Kidney epithelial cell (primary cell): ENCODE results near the gene RCAN2. TPM values are rescaled to one million over a fixed set of nuclear protein-coding genes. Genes with fewer than 3 reads are reported as not detected.
"Not testable (repeated sequence)": the region's sequence is repeated elsewhere in the genome, so short reads cannot be mapped to it uniquely, and the experiment has no call there.

Source experiments
- DNase-seq: peaks from one replicate; pipeline ENCODE4 v3.0.0-alpha.2; 2010; ENCODE audit warnings: low read depth
- H3K27me3 ChIP-seq: 2 replicates; pipeline ENCODE4 v1.6.0; 2011; ENCODE audit warnings: low read length; ENCODE audit not compliant: control insufficient read depth, insufficient read depth
- H3K36me3 ChIP-seq: 2 replicates; pipeline ENCODE4 v1.5.1; 2011; ENCODE audit warnings: low read length; ENCODE audit not compliant: control insufficient read depth, insufficient read depth
- H3K4me3 ChIP-seq: 2 replicates; pipeline ENCODE4 v1.5.1; 2011; ENCODE audit warnings: low read depth, mild to moderate bottlenecking, control low read depth, low read length
- CTCF ChIP-seq: IDR thresholded peaks from 2 replicates; pipeline ENCODE4 v1.5.1; 2011; ENCODE audit warnings: mild to moderate bottlenecking, moderate library complexity, low read length, control low read depth, inconsistent platforms; ENCODE audit not compliant: insufficient read depth, poor library complexity, severe bottlenecking
- total RNA-seq: library from RNA; depleted of rRNA; stranded (reverse); fragments of >200 nt; gene quantifications from 2 replicates; pipeline ENCODE4 v1.2.3, GENCODE V29; 2015

Gene RCAN2
- total RNA-seq, 1 donor from 2014 or later, result 6.2 TPM

GRCh38 chr6:46395530-46395929, 95.7 kb downstream of the RCAN2 start:
- Histone ChIP-seq H3K36me3 (no peaks in the 10 kb centered on the region), H3K27me3 (no peaks in the 10 kb centered on the region), H3K4me3 (no peak overlapping the region)
- no peak for TF ChIP-seq CTCF
- DNase-seq, result no peak

GRCh38 chr6:46393940-46394337, 97.3 kb downstream of the RCAN2 start:
- DNase-seq, result no peak
- Histone ChIP-seq H3K36me3 (no peaks in the 10 kb centered on the region), H3K4me3 (no peak overlapping the region), H3K27me3 (no peaks in the 10 kb centered on the region)
- no peak for TF ChIP-seq CTCF

GRCh38 chr6:46393161-46393939, 97.9 kb downstream of the RCAN2 start:
- Histone ChIP-seq H3K27me3 (no peaks in the 10 kb centered on the region), H3K4me3 (no peak overlapping the region), H3K36me3 (no peaks in the 10 kb centered on the region)
- no peak for DNase-seq
- no peak for TF ChIP-seq CTCF

- Histone ChIP-seq H3K36me3 (no peaks in the 10 kb centered on the region), H3K4me3 (no peak overlapping the region), H3K27me3 (no peaks in the 10 kb centered on the region)
- DNase-seq, result no peak
- no peak for TF ChIP-seq CTCF
Observed at GRCh38 chr6:46392294-46392693, 99.0 kb downstream of the RCAN2 start.

GRCh38 chr6:46390153-46390876, 100.9 kb downstream of the RCAN2 start:
- Histone ChIP-seq H3K27me3 (no peaks in the 10 kb centered on the region), H3K36me3 (no peaks in the 10 kb centered on the region), H3K4me3 (no peak overlapping the region)
- TF ChIP-seq CTCF, result no peak
- no peak for DNase-seq

GRCh38 chr6:46387728-46388127, 103.5 kb downstream of the RCAN2 start:
- H3K4me3 ChIP-seq, H3K27me3 ChIP-seq, DNase-seq, H3K36me3 ChIP-seq: not testable (repeated sequence)
